HepG2 (cell line): ENCODE measurements around the gene AURKA. TPM values are rescaled to one million over a fixed set of nuclear protein-coding genes. Genes with fewer than 3 reads are reported as not detected.

Experiments
- ADNP ChIP-seq: sonication (generic); formaldehyde crosslinking; IDR thresholded peaks from 2 replicates; pipeline ENCODE4 v1.4.0; 2020; ENCODE audit warnings: missing genetic modification reagents
- ATAD3A ChIP-seq: sonication (generic); formaldehyde crosslinking; IDR thresholded peaks from 2 replicates; pipeline ENCODE4 v1.4.0; 2020; ENCODE audit warnings: missing genetic modification reagents
- CAMTA2 ChIP-seq: sonication (generic); formaldehyde crosslinking; IDR thresholded peaks from 2 replicates; pipeline ENCODE4 v1.4.0; 2020; ENCODE audit warnings: mild to moderate bottlenecking, missing genetic modification reagents, borderline replicate concordance
- CHCHD3 ChIP-seq: sonication (generic); formaldehyde crosslinking; IDR thresholded peaks from 2 replicates; pipeline ENCODE4 v1.8.0; 2022; ENCODE audit warnings: mild to moderate bottlenecking, missing genetic modification reagents, moderate library complexity
- GABPA ChIP-seq, 2 experiments: IDR thresholded peaks; 2 replicates each; pipeline ENCODE4 v1.6.1; 2011 to 2016; ENCODE audit warnings: low read depth in 2 of 2, low read length in 1 of 2, missing biosample characterization in 1 of 2, missing genetic modification characterization in 1 of 2
- GMEB2 ChIP-seq: IDR thresholded peaks from 2 replicates; pipeline ENCODE4 v1.6.1; 2016; ENCODE audit warnings: missing biosample characterization, missing genetic modification reagents, low read depth
- HOXA7 ChIP-seq: sonication (generic); formaldehyde crosslinking; IDR thresholded peaks from 2 replicates; pipeline ENCODE4 v1.8.1; 2022; ENCODE audit warnings: mild to moderate bottlenecking, missing genetic modification reagents, moderate library complexity
- JUN ChIP-seq: sonication (generic); formaldehyde crosslinking; IDR thresholded peaks from 2 replicates; pipeline ENCODE4 v1.4.0; 2020; ENCODE audit warnings: mild to moderate bottlenecking, missing genetic modification reagents
- KAT2B ChIP-seq: fragments of 150-350 bp; IDR thresholded peaks from 2 replicates; pipeline ENCODE4 v1.6.1; 2014; ENCODE audit warnings: low read depth, low read length, borderline replicate concordance
- KAT8 ChIP-seq: IDR thresholded peaks from 2 replicates; pipeline ENCODE4 v1.6.1; 2016; ENCODE audit warnings: missing genetic modification reagents, missing compliant biosample characterization
- KDM4B ChIP-seq: sonication (generic); formaldehyde crosslinking; IDR thresholded peaks from 2 replicates; pipeline ENCODE4 v1.4.0; 2020; ENCODE audit warnings: missing genetic modification reagents
- KLF11 ChIP-seq: IDR thresholded peaks from 2 replicates; pipeline ENCODE4 v1.6.1; 2016; ENCODE audit warnings: missing compliant biosample characterization
- MED1 ChIP-seq: sonication (generic); formaldehyde crosslinking; IDR thresholded peaks from 2 replicates; pipeline ENCODE4 v1.4.0; 2020; ENCODE audit warnings: missing genetic modification reagents
- PHF20 ChIP-seq: sonication (generic); formaldehyde crosslinking; IDR thresholded peaks from 2 replicates; pipeline ENCODE4 v1.5.0; 2020; ENCODE audit warnings: mild to moderate bottlenecking, missing genetic modification reagents
- SRSF9 ChIP-seq: fragments of 200-400 bp; formaldehyde crosslinking; IDR thresholded peaks from 2 replicates; pipeline ENCODE4 v1.6.1; 2018; ENCODE audit warnings: borderline replicate concordance, mild to moderate bottlenecking, low read depth, low read length; ENCODE audit not compliant: insufficient read depth, poor library complexity, severe bottlenecking
- ZBTB7A ChIP-seq: sonication (generic); formaldehyde crosslinking; IDR thresholded peaks from 2 replicates; pipeline ENCODE4 v1.8.0; 2022; ENCODE audit warnings: mild to moderate bottlenecking, missing genetic modification reagents
- ZFP41 ChIP-seq: sonication (generic); formaldehyde crosslinking; IDR thresholded peaks from 2 replicates; pipeline ENCODE4 v1.4.0; 2020; ENCODE audit warnings: mild to moderate bottlenecking, missing genetic modification reagents, borderline replicate concordance
- ZNF180 ChIP-seq: sonication (generic); formaldehyde crosslinking; IDR thresholded peaks from 2 replicates; pipeline ENCODE4 v1.4.0; 2020; ENCODE audit warnings: low read depth, missing genetic modification reagents, borderline replicate concordance
- ZNF446 ChIP-seq: sonication (generic); formaldehyde crosslinking; IDR thresholded peaks from 2 replicates; pipeline ENCODE4 v1.5.0; 2020; ENCODE audit warnings: mild to moderate bottlenecking, missing genetic modification reagents
- ZNF546 ChIP-seq: sonication (generic); formaldehyde crosslinking; conservative IDR thresholded peaks from 2 replicates; pipeline ENCODE4 v1.8.1; 2023; ENCODE audit warnings: mild to moderate bottlenecking, missing genetic modification reagents
- ZNF646 ChIP-seq: sonication (generic); formaldehyde crosslinking; IDR thresholded peaks from 2 replicates; pipeline ENCODE4 v1.9.0; 2021; ENCODE audit warnings: mild to moderate bottlenecking, missing genetic modification reagents
- ZNF788 ChIP-seq: sonication (generic); formaldehyde crosslinking; IDR thresholded peaks from 2 replicates; pipeline ENCODE4 v1.5.0; 2020; ENCODE audit warnings: mild to moderate bottlenecking, missing genetic modification reagents, borderline replicate concordance
- ZNF841 ChIP-seq: sonication (generic); formaldehyde crosslinking; IDR thresholded peaks from 2 replicates; pipeline ENCODE4 v1.8.1; 2023; ENCODE audit warnings: missing genetic modification reagents, borderline replicate concordance
- polyA plus RNA-seq, 8 experiments: library from polyadenylated mRNA; depleted of rRNA in 3 of 8; stranded (reverse) in 7 of 8; unstranded in 1 of 8; fragments of >200 nt; fragmentation: Illumina TruSeq in 4 of 8; extraction: Trizol in 4 of 8; gene quantifications; 2 replicates each; pipeline versions ENCODE4 v1.2.1 to v1.2.3, GENCODE V29; 2011 to 2016; ENCODE audit warnings: low read depth in 4 of 8, missing spikeins in 1 of 8, mixed read lengths in 1 of 8; ENCODE audit not compliant: insufficient read depth in 1 of 8
- total RNA-seq, 5 experiments: library from RNA; depleted of rRNA; stranded (reverse); fragments of >200 nt; fragmentation: Illumina TruSeq; extraction: Trizol; gene quantifications; 2 replicates each; pipeline ENCODE4 v1.2.3, GENCODE V29; 2016; ENCODE audit warnings: low read depth in 1 of 5

Gene AURKA
- total and polyA plus RNA-seq, 2 of the 13 experiments (the other 11 are each of a cell fraction or from before 2014, with no cell fraction given), result 96.4 to 224 TPM

- TF ChIP-seq CAMTA2 (CRISPR knock-in tag) (0 out of 2 replicates have a peak, but pooled peaks have one; percentile 19), PHF20 (CRISPR knock-in tag) (peak; percentile 52), KDM4B (no peak; the same call in none of the 2 replicates), SRSF9 (no peak), ADNP (peak; percentile 83; the same call in 1 of the 2 replicates), GABPA (IDR thresholded peaks at IDR 0.05; ENCODE audit: low read depth, low read length) (no peak), GABPA (CRISPR knock-in tag; IDR thresholded peaks at IDR 0.05; ENCODE audit: low read depth) (no peak), ZNF788 (CRISPR knock-in tag) (peak; percentile 91), HOXA7 (no peak), KAT8 (CRISPR knock-in tag) (no peak; the same call in none of the 2 replicates), ZNF646 (CRISPR knock-in tag) (no peak), CHCHD3 (CRISPR knock-in tag) (no peak), MED1 (CRISPR knock-in tag) (peak; percentile 63), JUN (CRISPR knock-in tag) (no peak), KLF11 (no peak), ZNF546 (no peak), KAT2B (no peak), ZNF446 (CRISPR knock-in tag) (no peak), GMEB2 (CRISPR knock-in tag) (no peak), ZBTB7A (CRISPR knock-in tag) (no peak), ZNF841 (CRISPR knock-in tag) (no peak), ZFP41 (0 out of 2 replicates have a peak, but pooled peaks have one; percentile 3), ATAD3A (CRISPR knock-in tag) (no peak), ZNF180 (CRISPR knock-in tag) (no peak; the same call in 1 of the 2 replicates)
These were observed 31.7 kb downstream of the AURKA start (continued) for GRCh38 chr20:56360133-56360907.
